ENCODE data around the gene OXSR1.

GRCh38 chr3:38171622-38172021 is 6.3 kb downstream of the OXSR1 start:
- TF ChIP-seq CTCF (IDR thresholded peaks at IDR 0.05; ENCODE audit: low read depth, low read length) (no peak), POLR2A (IDR thresholded peaks at IDR 0.05; ENCODE audit: extremely low read depth, insufficient read length) (no peak), MAX (IDR thresholded peaks at IDR 0.05; ENCODE audit: low read depth, low read length) (no peak), MYC (IDR thresholded peaks at IDR 0.05; ENCODE audit: low read depth, low read length) (no peak)
